DND-41 (cell line): ENCODE results near the gene FBXL22.

Experiments
- ATAC-seq: fragments of 200-7000 bp; cut with Tn5 transposase; 3 replicates; pipeline ENCODE4 v1.9.1; 2021; ENCODE audit warnings: low read depth; ENCODE audit not compliant: insufficient read depth
- DNase-seq: peaks from one replicate; pipeline ENCODE4 v3.0.0-alpha.2; 2020
- H2AFZ ChIP-seq: 2 replicates; pipeline ENCODE4 v1.6.0; 2012; ENCODE audit warnings: low read depth, low read length
- H3K27ac ChIP-seq: 2 replicates; pipeline ENCODE4 v1.5.1; 2012; ENCODE audit warnings: low read length, inconsistent platforms
- H3K27me3 ChIP-seq: fragments of 200-600 bp; sonication (generic); 2 replicates; pipeline ENCODE4 v1.6.0; 2012; ENCODE audit warnings: low read length, mild to moderate bottlenecking, inconsistent platforms; ENCODE audit not compliant: insufficient read depth, poor library complexity
- H3K36me3 ChIP-seq: 2 replicates; pipeline ENCODE4 v1.5.1; 2012; ENCODE audit warnings: low read length, inconsistent platforms; ENCODE audit not compliant: insufficient read depth
- H3K4me1 ChIP-seq: 2 replicates; pipeline ENCODE4 v1.5.1; 2012; ENCODE audit warnings: mild to moderate bottlenecking, low read length; ENCODE audit not compliant: insufficient read depth
- H3K4me2 ChIP-seq: 2 replicates; pipeline ENCODE4 v1.6.0; 2012; ENCODE audit warnings: mild to moderate bottlenecking, moderate library complexity, low read length, inconsistent platforms; ENCODE audit not compliant: insufficient read depth
- H3K4me3 ChIP-seq, 2 experiments: fragments of 200-600 bp in 1 of 2; shearing (Covaris generic) in 1 of 2; 2 replicates each; pipeline ENCODE4 v1.5.1; 2012 to 2016; ENCODE audit warnings: inconsistent platforms in 2 of 2, low read length in 2 of 2, mild to moderate bottlenecking in 2 of 2, low read depth in 1 of 2, moderate library complexity in 1 of 2
- H3K79me2 ChIP-seq: 2 replicates; pipeline ENCODE4 v1.6.0; 2012; ENCODE audit warnings: low read length, inconsistent platforms; ENCODE audit not compliant: insufficient read depth
- H3K9ac ChIP-seq: 2 replicates; pipeline ENCODE4 v1.6.0; 2012; ENCODE audit warnings: low read depth, mild to moderate bottlenecking, inconsistent platforms, low read length, moderate library complexity
- H3K9me3 ChIP-seq: 2 replicates; pipeline ENCODE4 v1.5.1; 2012; ENCODE audit warnings: low read length, moderate library complexity, mild to moderate bottlenecking, inconsistent platforms; ENCODE audit not compliant: insufficient read depth, severe bottlenecking
- H4K20me1 ChIP-seq: 2 replicates; pipeline ENCODE4 v1.6.0; 2012; ENCODE audit warnings: low read length; ENCODE audit not compliant: insufficient read depth
- CTCF ChIP-seq: IDR thresholded peaks from 2 replicates; pipeline ENCODE4 v1.5.1; 2012; ENCODE audit warnings: borderline replicate concordance, low read length, moderate library complexity, mild to moderate bottlenecking; ENCODE audit not compliant: poor library complexity, severe bottlenecking; ENCODE audit errors: extremely low read depth
- EZH2 ChIP-seq: IDR thresholded peaks from 3 replicates; pipeline ENCODE4 v1.6.1; 2012; ENCODE audit warnings: borderline replicate concordance, low read depth, mild to moderate bottlenecking, moderate library complexity, low read length, inconsistent platforms; ENCODE audit not compliant: severe bottlenecking

FBXL22 gene

GRCh38 chr15:63606308-63606707, 9.1 kb downstream of the FBXL22 start:
- DNase-seq (no peak), ATAC-seq (no peak)
- no peak overlapping the region for H3K4me3 ChIP-seq
- no peak overlapping the region for H3K27ac ChIP-seq
- peaks cover 5% of the 10 kb centered on the region; the same call in 1 of the 2 replicates for H4K20me1 ChIP-seq
- H3K4me2 ChIP-seq: no peak overlapping the region
- H3K79me2 ChIP-seq: no peaks in the 10 kb centered on the region
- H3K4me1 ChIP-seq: peaks cover 8% of the 10 kb centered on the region
- no peak overlapping the region for H2AFZ ChIP-seq
- no peak for TF ChIP-seq CTCF
- no peak for TF ChIP-seq EZH2
- no peak overlapping the region for H3K9ac ChIP-seq
- H3K36me3 ChIP-seq: peaks cover 26% of the 10 kb centered on the region
- H3K9me3 ChIP-seq: no peaks in the 10 kb centered on the region
- H3K27me3 ChIP-seq: no peaks in the 10 kb centered on the region

DNA sequence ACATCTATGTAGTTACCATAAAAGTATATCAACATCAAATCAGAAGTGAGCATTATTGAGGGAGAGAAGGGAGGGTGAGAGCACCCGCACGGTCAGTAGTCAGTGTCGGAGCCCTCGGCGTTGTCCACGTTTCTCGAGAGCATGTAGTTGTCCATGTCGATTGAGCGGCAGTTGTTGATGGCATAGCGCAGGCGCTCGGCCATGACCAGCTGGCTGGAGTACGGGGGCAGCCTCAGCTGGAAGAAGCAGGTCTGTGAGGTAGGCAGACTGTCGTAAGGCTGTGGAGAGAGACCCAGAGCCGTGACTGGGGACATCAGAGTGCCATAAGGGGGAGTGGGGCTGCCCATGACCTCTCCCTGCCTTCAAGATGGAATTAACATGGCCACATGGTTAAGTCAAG, 11.8 kb downstream of the FBXL22 start:
- H4K20me1 ChIP-seq: peaks cover 2% of the 10 kb centered on the region; the same call in 1 of the 2 replicates
- no peaks in the 10 kb centered on the region for H3K9me3 ChIP-seq
- H3K79me2 ChIP-seq: no peaks in the 10 kb centered on the region
- DNase-seq (no peak), ATAC-seq (no peak)
- H3K4me3 ChIP-seq: no peak overlapping the region
- no peak overlapping the region for H3K27ac ChIP-seq
- no peaks in the 10 kb centered on the region for H3K4me1 ChIP-seq
- peaks cover 32% of the 10 kb centered on the region for H3K36me3 ChIP-seq
- H3K27me3 ChIP-seq: no peaks in the 10 kb centered on the region
- no peak for TF ChIP-seq EZH2
- TF ChIP-seq CTCF: no peak
- H3K4me2 ChIP-seq: no peak overlapping the region
- no peak overlapping the region for H3K9ac ChIP-seq
- no peak overlapping the region for H2AFZ ChIP-seq

GRCh38 chr15:63609448-63609847, 12.3 kb downstream of the FBXL22 start:
- TF ChIP-seq EZH2 (no peak), CTCF (no peak)
- no peaks in the 10 kb centered on the region for H3K4me1 ChIP-seq
- H3K4me3 ChIP-seq: no peak overlapping the region
- H3K27ac ChIP-seq: no peak overlapping the region
- no peak overlapping the region for H3K4me2 ChIP-seq
- H3K9ac ChIP-seq: no peak overlapping the region
- no peaks in the 10 kb centered on the region for H3K27me3 ChIP-seq
- peaks cover 2% of the 10 kb centered on the region; the same call in 1 of the 2 replicates for H4K20me1 ChIP-seq
- H3K9me3 ChIP-seq: no peaks in the 10 kb centered on the region
- H3K36me3 ChIP-seq: peaks cover 35% of the 10 kb centered on the region
- no peaks in the 10 kb centered on the region for H3K79me2 ChIP-seq
- ATAC-seq: no peak
- no peak for DNase-seq
- H2AFZ ChIP-seq: no peak overlapping the region

GRCh38 chr15:63610209-63610841, 13.1 kb downstream of the FBXL22 start:
- Histone ChIP-seq H3K9me3 (no peaks in the 10 kb centered on the region), H2AFZ (no peak overlapping the region), H3K79me2 (no peaks in the 10 kb centered on the region), H3K9ac (no peak overlapping the region), H3K36me3 (peaks cover 42% of the 10 kb centered on the region), H3K4me3 (no peak overlapping the region), H3K27me3 (no peaks in the 10 kb centered on the region), H3K4me2 (no peak overlapping the region), H4K20me1 (peaks cover 2% of the 10 kb centered on the region; the same call in 1 of the 2 replicates), H3K4me1 (no peaks in the 10 kb centered on the region), H3K27ac (peak overlapping the region; percentile 14; the same call in 1 of the 2 replicates)
- TF ChIP-seq CTCF (peak; percentile 82), EZH2 (no peak)
- DNase-seq (peak; percentile 72), ATAC-seq (peak; percentile 95)
